HG03575 (cell line): Measurements from ENCODE around the gene SCIN.

Experiments
- ATAC-seq: cut with Tn5 transposase; IDR thresholded peaks from one replicate; pipeline ENCODE4 v1.9.1; 2021; ENCODE audit not compliant: unreplicated experiment, insufficient number of reproducible peaks, low FRiP score; ENCODE audit errors: extremely low read depth

Gene SCIN

GRCh38 chr7:12596225-12596790, 25.8 kb downstream of the SCIN start:
- no peak for ATAC-seq

- ATAC-seq: peak; percentile 86
These were observed 30.9 kb downstream of the SCIN start for GRCh38 chr7:12601302-12601869.

- ATAC-seq: no peak
These were observed 36.6 kb downstream of the SCIN start for GRCh38 chr7:12607134-12607533.

GRCh38 chr7:12609561-12609960, 39.0 kb downstream of the SCIN start:
- no peak for ATAC-seq

GRCh38 chr7:12610899-12611298, 40.4 kb downstream of the SCIN start:
- ATAC-seq: no peak

GRCh38 chr7:12612622-12613021, 42.1 kb downstream of the SCIN start:
- ATAC-seq: no peak

- no peak for ATAC-seq
These were observed 49.0 kb downstream of the SCIN start for GRCh38 chr7:12619461-12620069.

- no peak for ATAC-seq
These were observed 49.9 kb downstream of the SCIN start for GRCh38 chr7:12620371-12620770.

- no peak for ATAC-seq
These were observed 52.7 kb downstream of the SCIN start for GRCh38 chr7:12623223-12623622.

- ATAC-seq: no peak
These were observed 53.5 kb downstream of the SCIN start for GRCh38 chr7:12623885-12624498.

- no peak for ATAC-seq
These were observed 55.3 kb downstream of the SCIN start for GRCh38 chr7:12625836-12626235.

- ATAC-seq: no peak
These were observed 59.4 kb downstream of the SCIN start for GRCh38 chr7:12629816-12630512.

GRCh38 chr7:12630513-12630819, 59.9 kb downstream of the SCIN start:
- ATAC-seq: no peak

- ATAC-seq: no peak
These were observed 63.1 kb downstream of the SCIN start for GRCh38 chr7:12633582-12633981.

- no peak for ATAC-seq
These were observed 65.3 kb downstream of the SCIN start for GRCh38 chr7:12635830-12636229.

GRCh38 chr7:12637328-12637727, 66.8 kb downstream of the SCIN start:
- ATAC-seq: no peak

GRCh38 chr7:12637819-12638592, 67.5 kb downstream of the SCIN start:
- ATAC-seq: no peak

GRCh38 chr7:12638851-12639456, 68.4 kb downstream of the SCIN start:
- no peak for ATAC-seq
